H9 (cell line): ENCODE data around the gene PLEKHG2. TPM values are rescaled to one million over a fixed set of nuclear protein-coding genes. Genes with fewer than 3 reads are reported as not detected.

Experiments
- DNase-seq: peaks from one replicate; pipeline ENCODE4 v3.0.0-alpha.2; 2017
- H2AFZ ChIP-seq: one replicate; pipeline ENCODE4 v1.6.1; 2013; ENCODE audit warnings: mild to moderate bottlenecking, low read length, control low read depth, moderate library complexity
- H2AK5ac ChIP-seq: 2 replicates; pipeline ENCODE4 v1.6.1; 2013; ENCODE audit warnings: low read length, control low read depth, mixed read lengths; ENCODE audit not compliant: insufficient read length
- H2BK120ac ChIP-seq: one replicate; pipeline ENCODE4 v1.6.1; 2013; ENCODE audit warnings: low read depth, mild to moderate bottlenecking, low read length, control low read depth, inconsistent platforms; ENCODE audit not compliant: poor library complexity, severe bottlenecking
- H2BK12ac ChIP-seq: 2 replicates; pipeline ENCODE4 v1.6.1; 2013; ENCODE audit warnings: low read length, control low read depth, mixed read lengths, low read depth; ENCODE audit not compliant: insufficient read length
- H2BK15ac ChIP-seq: 2 replicates; pipeline ENCODE4 v1.6.1; 2013; ENCODE audit warnings: low read depth, low read length, control low read depth
- H2BK20ac ChIP-seq: one replicate; pipeline ENCODE4 v1.6.1; 2013; ENCODE audit warnings: low read depth, mild to moderate bottlenecking, low read length, control low read depth, inconsistent platforms; ENCODE audit not compliant: poor library complexity, severe bottlenecking
- H2BK5ac ChIP-seq: 2 replicates; pipeline ENCODE4 v1.6.1; 2013; ENCODE audit warnings: low read length, control low read depth, mixed read lengths; ENCODE audit not compliant: insufficient read length
- H3K14ac ChIP-seq: 2 replicates; pipeline ENCODE4 v1.6.1; 2013; ENCODE audit warnings: low read length, control low read depth; ENCODE audit not compliant: insufficient read depth
- H3K18ac ChIP-seq: 2 replicates; pipeline ENCODE4 v1.6.1; 2013; ENCODE audit warnings: low read depth, mild to moderate bottlenecking, mixed read lengths, low read length, control low read depth; ENCODE audit not compliant: insufficient read length
- H3K23ac ChIP-seq: 2 replicates; pipeline ENCODE4 v1.6.1; 2013; ENCODE audit warnings: low read length, control low read depth, mixed read lengths, low read depth; ENCODE audit not compliant: insufficient read length
- H3K23me2 ChIP-seq: 2 replicates; pipeline ENCODE4 v1.6.1; 2013; ENCODE audit warnings: low read depth, mild to moderate bottlenecking, mixed read lengths, low read length, control low read depth; ENCODE audit not compliant: insufficient read length, poor library complexity, severe bottlenecking
- H3K27ac ChIP-seq: 2 replicates; pipeline ENCODE4 v1.5.1; 2013; ENCODE audit warnings: low read length, control low read depth, mixed read lengths, low read depth; ENCODE audit not compliant: insufficient read length
- H3K27me3 ChIP-seq: 2 replicates; pipeline ENCODE4 v1.6.1; 2013; ENCODE audit warnings: low read length, control low read depth, inconsistent platforms; ENCODE audit not compliant: insufficient read depth
- H3K4ac ChIP-seq: 2 replicates; pipeline ENCODE4 v1.6.1; 2013; ENCODE audit warnings: low read depth, mild to moderate bottlenecking, control low read depth, inconsistent platforms, low read length, moderate library complexity
- H3K4me1 ChIP-seq: 2 replicates; pipeline ENCODE4 v1.6.1; 2013; ENCODE audit warnings: low read length, control low read depth, inconsistent platforms; ENCODE audit not compliant: insufficient read depth
- H3K4me2 ChIP-seq: 2 replicates; pipeline ENCODE4 v1.6.1; 2013; ENCODE audit warnings: low read length, control low read depth, mixed read lengths; ENCODE audit not compliant: insufficient read length, insufficient read depth
- H3K56ac ChIP-seq: 2 replicates; pipeline ENCODE4 v1.6.1; 2013; ENCODE audit warnings: low read depth, mild to moderate bottlenecking, mixed read lengths, low read length, control low read depth; ENCODE audit not compliant: insufficient read length
- H3K79me1 ChIP-seq: 2 replicates; pipeline ENCODE4 v1.6.1; 2013; ENCODE audit warnings: low read depth, mild to moderate bottlenecking, moderate library complexity, low read length, control low read depth, inconsistent platforms; ENCODE audit not compliant: insufficient read depth, poor library complexity, severe bottlenecking
- H3K79me2 ChIP-seq: 2 replicates; pipeline ENCODE4 v1.6.1; 2013; ENCODE audit warnings: low read length, control low read depth, inconsistent platforms; ENCODE audit not compliant: insufficient read depth
- H3K9ac ChIP-seq: 2 replicates; pipeline ENCODE4 v1.6.1; 2013; ENCODE audit warnings: low read length, control low read depth, mixed read lengths; ENCODE audit not compliant: insufficient read length; ENCODE audit errors: extremely low read depth
- H3K9me3 ChIP-seq: one replicate; pipeline ENCODE4 v1.6.1; 2013; ENCODE audit warnings: low read depth, low read length, inconsistent platforms; ENCODE audit not compliant: control insufficient read depth
- H3T11ph ChIP-seq: one replicate; pipeline ENCODE4 v1.6.1; 2013; ENCODE audit warnings: mild to moderate bottlenecking, low read length, control low read depth, inconsistent platforms
- H4K20me1 ChIP-seq: one replicate; pipeline ENCODE4 v1.6.1; 2013; ENCODE audit not compliant: control insufficient read depth, insufficient read length, insufficient read depth
- H4K5ac ChIP-seq: 2 replicates; pipeline ENCODE4 v1.6.1; 2013; ENCODE audit warnings: low read depth, mild to moderate bottlenecking, mixed read lengths, low read length, control low read depth; ENCODE audit not compliant: insufficient read length
- H4K8ac ChIP-seq: replicated peaks from 2 replicates; pipeline ENCODE4 v1.6.1; 2013; ENCODE audit warnings: low read length, control low read depth, mixed read lengths, low read depth; ENCODE audit not compliant: insufficient read length
- H4K91ac ChIP-seq: 2 replicates; pipeline ENCODE4 v1.6.1; 2013; ENCODE audit warnings: low read depth, mild to moderate bottlenecking, moderate library complexity, mixed read lengths, low read length, control low read depth; ENCODE audit not compliant: insufficient read length
- H3K27ac Mint-ChIP-seq, 3 experiments: 2 replicates in 2 of 3; 3 replicates in 1 of 3; pipeline ENCODE4 v1.8.0; 2020 to 2021; ENCODE audit warnings: mixed read lengths in 3 of 3, mild to moderate bottlenecking in 1 of 3, moderate library complexity in 1 of 3
- H3K27me3 Mint-ChIP-seq: 2 replicates; pipeline ENCODE4 v1.8.0; 2021; ENCODE audit warnings: low read depth, mild to moderate bottlenecking, moderate library complexity, mixed read lengths
- H3K36me3 Mint-ChIP-seq, 3 experiments: 2 replicates in 2 of 3; 3 replicates in 1 of 3; pipeline ENCODE4 v1.8.0; 2020 to 2021; ENCODE audit warnings: low read depth in 3 of 3, mixed read lengths in 3 of 3; ENCODE audit not compliant: insufficient read depth in 1 of 3
- H3K4me1 Mint-ChIP-seq, 2 experiments: 2 replicates each; pipeline ENCODE4 v1.8.0; 2020; ENCODE audit warnings: mixed read lengths in 2 of 2
- H3K4me3 Mint-ChIP-seq, 2 experiments: 2 replicates in 1 of 2; 3 replicates in 1 of 2; pipeline ENCODE4 v1.8.0; 2020 to 2021; ENCODE audit warnings: mild to moderate bottlenecking in 2 of 2, mixed read lengths in 2 of 2, moderate library complexity in 1 of 2
- H3K9me3 Mint-ChIP-seq, 2 experiments: 2 replicates in 1 of 2; 3 replicates in 1 of 2; pipeline ENCODE4 v1.8.0; 2020; ENCODE audit warnings: mild to moderate bottlenecking in 2 of 2, mixed read lengths in 2 of 2, moderate library complexity in 1 of 2
- WGBS: extraction: QIAGEN DNeasy Blood & Tissue Kit; methylation state at CpG from one replicate; pipeline ENCODE4 v1.1.7; 2013; ENCODE audit warnings: missing lambda C conversion rate, low lambda C conversion rate, mixed read lengths; ENCODE audit not compliant: insufficient read length; ENCODE audit errors: extremely low coverage; 5-methylcytosine and 5-hydroxymethylcytosine counted together
- total RNA-seq: library from RNA; stranded (reverse); gene quantifications from 2 replicates; pipeline ENCODE4 v1.2.1, GENCODE V29; 2021
- TF ChIP-seq, protein P1 (sequence below): fragments of 200-600 bp; sonication (generic); conservative IDR thresholded peaks from 3 replicates; pipeline ENCODE4 v1.8.0; 2021; ENCODE audit warnings: antibody characterized with exemption, mild to moderate bottlenecking

Gene PLEKHG2
- total RNA-seq, 1 experiment from 2014 or later, result 167 TPM

GRCh38 chr19:39433480-39434079 is 21.1 kb downstream of the PLEKHG2 start:
- Histone ChIP-seq H2BK20ac (no peak overlapping the region), H3K4me2 (no peak overlapping the region), H2BK12ac (no peak overlapping the region), H4K5ac (no peak overlapping the region), H4K8ac (peak overlapping the region; percentile 15), H3K4ac (no peak overlapping the region), H4K20me1 (no peaks in the 10 kb centered on the region), H2BK5ac (no peak overlapping the region), H2AK5ac (no peak overlapping the region), H3K18ac (no peak overlapping the region), H3T11ph (no peak overlapping the region), H3K23ac (no peak overlapping the region), H3K56ac (no peak overlapping the region), H2AFZ (no peak overlapping the region), H3K14ac (no peak overlapping the region), H2BK15ac (no peak overlapping the region), H3K9me3 (no peaks in the 10 kb centered on the region), H3K4me1 (peaks cover 4% of the 10 kb centered on the region; the same call in 1 of the 2 replicates), H3K27me3 (no peaks in the 10 kb centered on the region), H3K9ac (no peak overlapping the region), H4K91ac (no peak overlapping the region), H3K27ac (no peak overlapping the region), H2BK120ac (no peak overlapping the region), H3K79me1 (peaks cover 9% of the 10 kb centered on the region), H3K79me2 (peaks cover 6% of the 10 kb centered on the region; the same call in 1 of the 2 replicates), H3K23me2 (peaks cover 10% of the 10 kb centered on the region)
- H3K27me3 Mint-ChIP-seq, result peaks cover 5% of the 10 kb centered on the region
- no peak for DNase-seq
- peak overlapping the region; percentile 98 to 100 for H3K4me3 Mint-ChIP-seq
- TF ChIP-seq, protein P1, sequence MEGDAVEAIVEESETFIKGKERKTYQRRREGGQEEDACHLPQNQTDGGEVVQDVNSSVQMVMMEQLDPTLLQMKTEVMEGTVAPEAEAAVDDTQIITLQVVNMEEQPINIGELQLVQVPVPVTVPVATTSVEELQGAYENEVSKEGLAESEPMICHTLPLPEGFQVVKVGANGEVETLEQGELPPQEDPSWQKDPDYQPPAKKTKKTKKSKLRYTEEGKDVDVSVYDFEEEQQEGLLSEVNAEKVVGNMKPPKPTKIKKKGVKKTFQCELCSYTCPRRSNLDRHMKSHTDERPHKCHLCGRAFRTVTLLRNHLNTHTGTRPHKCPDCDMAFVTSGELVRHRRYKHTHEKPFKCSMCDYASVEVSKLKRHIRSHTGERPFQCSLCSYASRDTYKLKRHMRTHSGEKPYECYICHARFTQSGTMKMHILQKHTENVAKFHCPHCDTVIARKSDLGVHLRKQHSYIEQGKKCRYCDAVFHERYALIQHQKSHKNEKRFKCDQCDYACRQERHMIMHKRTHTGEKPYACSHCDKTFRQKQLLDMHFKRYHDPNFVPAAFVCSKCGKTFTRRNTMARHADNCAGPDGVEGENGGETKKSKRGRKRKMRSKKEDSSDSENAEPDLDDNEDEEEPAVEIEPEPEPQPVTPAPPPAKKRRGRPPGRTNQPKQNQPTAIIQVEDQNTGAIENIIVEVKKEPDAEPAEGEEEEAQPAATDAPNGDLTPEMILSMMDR, result no peak
- H3K36me3 Mint-ChIP-seq, result peaks cover 32 to 40% (median 37%) of the 10 kb centered on the region in 3 experiments
- peaks cover 0 to 7% of the 10 kb centered on the region in 2 experiments; a peak in 2 of 5 replicates for H3K9me3 Mint-ChIP-seq
- H3K27ac Mint-ChIP-seq, result peak overlapping the region in 2 of 3 experiments; percentile 92 to 94; a peak in 5 of 7 replicates
- no CpG with 5 or more reads among the region's 8 CpGs for WGBS
- peaks cover 40 to 49% of the 10 kb centered on the region in 2 experiments for H3K4me1 Mint-ChIP-seq
